HepG2 (cell line): Measurements from ENCODE around the gene FLT3LG. TPM values are rescaled to one million over a fixed set of nuclear protein-coding genes. Genes with fewer than 3 reads are reported as not detected.

ENCODE experiments used
- CBX1 ChIP-seq: IDR thresholded peaks from one replicate; pipeline ENCODE4 v1.6.1; 2016; ENCODE audit warnings: antibody characterized with exemption, low read depth
- DMAP1 ChIP-seq: IDR thresholded peaks from 2 replicates; pipeline ENCODE4 v1.6.1; 2016
- KDM6A ChIP-seq: IDR thresholded peaks from 2 replicates; pipeline ENCODE4 v1.6.1; 2016; ENCODE audit warnings: low read depth
- KLF16 ChIP-seq, 2 experiments: sonication (generic) in 1 of 2; formaldehyde crosslinking in 1 of 2; IDR thresholded peaks; 2 replicates each; pipeline versions ENCODE4 v1.6.1 to v1.8.0; 2016 to 2023; ENCODE audit warnings: missing genetic modification reagents in 2 of 2, missing compliant biosample characterization in 1 of 2
- SIX4 ChIP-seq: sonication (generic); formaldehyde crosslinking; IDR thresholded peaks from 2 replicates; pipeline ENCODE4 v1.4.0; 2020; ENCODE audit warnings: missing genetic modification reagents
- SP5 ChIP-seq: IDR thresholded peaks from 2 replicates; pipeline ENCODE4 v1.6.1; 2016; ENCODE audit warnings: low read depth, borderline replicate concordance
- ZNF232 ChIP-seq: sonication (generic); formaldehyde crosslinking; IDR thresholded peaks from 2 replicates; pipeline ENCODE4 v1.4.0; 2020; ENCODE audit warnings: missing genetic modification reagents, borderline replicate concordance
- ZNF274 ChIP-seq: sonication (generic); formaldehyde crosslinking; IDR thresholded peaks from 2 replicates; pipeline ENCODE4 v1.5.1; 2020; ENCODE audit warnings: mild to moderate bottlenecking, missing genetic modification reagents
- polyA plus RNA-seq, 8 experiments: library from polyadenylated mRNA; depleted of rRNA in 3 of 8; stranded (reverse) in 7 of 8; unstranded in 1 of 8; fragments of >200 nt; fragmentation: Illumina TruSeq in 4 of 8; extraction: Trizol in 4 of 8; gene quantifications; 2 replicates each; pipeline versions ENCODE4 v1.2.1 to v1.2.3, GENCODE V29; 2011 to 2016; ENCODE audit warnings: low read depth in 4 of 8, missing spikeins in 1 of 8, mixed read lengths in 1 of 8; ENCODE audit not compliant: insufficient read depth in 1 of 8
- total RNA-seq, 5 experiments: library from RNA; depleted of rRNA; stranded (reverse); fragments of >200 nt; fragmentation: Illumina TruSeq; extraction: Trizol; gene quantifications; 2 replicates each; pipeline ENCODE4 v1.2.3, GENCODE V29; 2016; ENCODE audit warnings: low read depth in 1 of 5
- TF ChIP-seq, protein P1 (sequence below): sonication (generic); formaldehyde crosslinking; IDR thresholded peaks from 2 replicates; pipeline ENCODE4 v1.4.0; 2020; ENCODE audit warnings: missing genetic modification reagents
- TF ChIP-seq, protein P2 (sequence below): sonication (generic); formaldehyde crosslinking; IDR thresholded peaks from 2 replicates; pipeline ENCODE4 v1.5.0; 2020; ENCODE audit warnings: mild to moderate bottlenecking, missing genetic modification reagents
- TF ChIP-seq, protein P3 (sequence below), 2 experiments: sonication (generic) in 1 of 2; formaldehyde crosslinking in 1 of 2; IDR thresholded peaks; 2 replicates each; pipeline versions ENCODE4 v1.4.0 to v1.6.1; 2016 to 2020; ENCODE audit warnings: borderline replicate concordance in 1 of 2, low read depth in 1 of 2, mild to moderate bottlenecking in 1 of 2, missing genetic modification reagents in 1 of 2
- TF ChIP-seq, protein P4 (sequence below): IDR thresholded peaks from 2 replicates; pipeline ENCODE4 v1.6.1; 2016; ENCODE audit warnings: low read depth, borderline replicate concordance
- TF ChIP-seq, protein P5 (sequence below): sonication (generic); formaldehyde crosslinking; IDR thresholded peaks from 2 replicates; pipeline ENCODE4 v1.4.0; 2020; ENCODE audit warnings: missing genetic modification reagents, mild to moderate bottlenecking, borderline replicate concordance
- TF ChIP-seq, protein P6 (sequence below): sonication (generic); formaldehyde crosslinking; IDR thresholded peaks from 2 replicates; pipeline ENCODE4 v1.4.0; 2020; ENCODE audit warnings: mild to moderate bottlenecking, missing genetic modification reagents

The FLT3LG gene
- total and polyA plus RNA-seq, 2 of the 13 experiments (the other 11 are each of a cell fraction or from before 2014, with no cell fraction given): 1.5 to 2.6 TPM

DNA sequence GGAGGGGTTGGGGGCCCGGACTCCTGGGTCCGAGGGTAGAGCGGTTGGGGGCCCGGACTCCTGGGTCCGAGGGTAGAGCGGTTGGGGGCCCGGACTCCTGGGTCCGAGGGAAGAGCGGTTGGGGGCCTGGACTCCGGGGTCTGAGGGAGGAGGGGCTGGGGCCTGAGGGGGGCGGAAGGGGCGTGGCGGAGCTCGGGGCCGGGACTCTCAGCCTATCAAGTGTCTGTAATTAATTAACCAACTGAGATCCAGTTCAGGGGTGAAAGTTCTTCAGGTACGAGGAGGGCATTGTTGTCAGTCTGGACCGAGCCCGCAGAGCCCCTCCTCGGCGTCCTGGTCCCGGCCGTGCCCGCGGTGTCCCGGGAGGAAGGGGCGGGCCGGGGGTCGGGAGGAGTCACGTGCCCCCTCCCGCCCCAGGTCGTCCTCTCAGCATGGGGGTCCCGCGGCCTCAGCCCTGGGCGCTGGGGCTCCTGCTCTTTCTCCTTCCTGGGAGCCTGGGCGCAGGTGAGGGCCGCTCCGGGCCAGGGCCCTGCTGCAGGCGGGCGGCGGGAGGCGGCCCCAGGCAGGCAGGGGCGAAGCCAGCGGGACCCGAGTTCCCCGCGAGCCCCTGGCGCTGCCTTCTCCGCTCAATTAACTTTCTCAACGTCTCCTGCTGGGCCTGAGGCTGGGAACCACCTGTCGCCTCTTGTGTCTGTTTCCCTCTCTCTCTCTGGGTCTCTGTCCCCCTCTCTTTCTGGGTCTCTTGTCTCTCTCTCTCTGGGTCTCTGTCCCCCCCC is 39.1 kb downstream of the FLT3LG start (continued):
- TF ChIP-seq ZNF232 (no peak), CBX1 (no peak), ZNF274 (CRISPR knock-in tag) (peak; percentile 55; the same call in 1 of the 2 replicates), SIX4 (0 out of 2 replicates have a peak, but pooled peaks have one; percentile 33), KLF16 (CRISPR knock-in tag; IDR thresholded peaks at IDR 0.05) (peak in 1 of 2 experiments; percentile 69; a peak in 1 of 4 replicates), DMAP1 (CRISPR knock-in tag) (peak; percentile 66; the same call in 1 of the 2 replicates), KDM6A (0 out of 2 replicates have a peak, but pooled peaks have one; percentile 14), SP5 (CRISPR knock-in tag) (peak; percentile 82)
- TF ChIP-seq, protein P1, sequence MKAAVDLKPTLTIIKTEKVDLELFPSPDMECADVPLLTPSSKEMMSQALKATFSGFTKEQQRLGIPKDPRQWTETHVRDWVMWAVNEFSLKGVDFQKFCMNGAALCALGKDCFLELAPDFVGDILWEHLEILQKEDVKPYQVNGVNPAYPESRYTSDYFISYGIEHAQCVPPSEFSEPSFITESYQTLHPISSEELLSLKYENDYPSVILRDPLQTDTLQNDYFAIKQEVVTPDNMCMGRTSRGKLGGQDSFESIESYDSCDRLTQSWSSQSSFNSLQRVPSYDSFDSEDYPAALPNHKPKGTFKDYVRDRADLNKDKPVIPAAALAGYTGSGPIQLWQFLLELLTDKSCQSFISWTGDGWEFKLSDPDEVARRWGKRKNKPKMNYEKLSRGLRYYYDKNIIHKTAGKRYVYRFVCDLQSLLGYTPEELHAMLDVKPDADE (CRISPR knock-in tag): no peak
- TF ChIP-seq, protein P2, sequence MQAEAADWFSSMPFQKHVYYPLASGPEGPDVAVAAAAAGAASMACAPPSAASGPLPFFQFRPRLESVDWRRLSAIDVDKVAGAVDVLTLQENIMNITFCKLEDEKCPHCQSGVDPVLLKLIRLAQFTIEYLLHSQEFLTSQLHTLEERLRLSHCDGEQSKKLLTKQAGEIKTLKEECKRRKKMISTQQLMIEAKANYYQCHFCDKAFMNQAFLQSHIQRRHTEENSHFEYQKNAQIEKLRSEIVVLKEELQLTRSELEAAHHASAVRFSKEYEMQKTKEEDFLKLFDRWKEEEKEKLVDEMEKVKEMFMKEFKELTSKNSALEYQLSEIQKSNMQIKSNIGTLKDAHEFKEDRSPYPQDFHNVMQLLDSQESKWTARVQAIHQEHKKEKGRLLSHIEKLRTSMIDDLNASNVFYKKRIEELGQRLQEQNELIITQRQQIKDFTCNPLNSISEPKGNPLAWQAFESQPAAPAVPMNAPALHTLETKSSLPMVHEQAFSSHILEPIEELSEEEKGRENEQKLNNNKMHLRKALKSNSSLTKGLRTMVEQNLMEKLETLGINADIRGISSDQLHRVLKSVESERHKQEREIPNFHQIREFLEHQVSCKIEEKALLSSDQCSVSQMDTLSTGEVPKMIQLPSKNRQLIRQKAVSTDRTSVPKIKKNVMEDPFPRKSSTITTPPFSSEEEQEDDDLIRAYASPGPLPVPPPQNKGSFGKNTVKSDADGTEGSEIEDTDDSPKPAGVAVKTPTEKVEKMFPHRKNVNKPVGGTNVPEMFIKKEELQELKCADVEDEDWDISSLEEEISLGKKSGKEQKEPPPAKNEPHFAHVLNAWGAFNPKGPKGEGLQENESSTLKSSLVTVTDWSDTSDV (CRISPR knock-in tag): 0 out of 2 replicates have a peak, but pooled peaks have one; percentile 27
- TF ChIP-seq, protein P3, sequence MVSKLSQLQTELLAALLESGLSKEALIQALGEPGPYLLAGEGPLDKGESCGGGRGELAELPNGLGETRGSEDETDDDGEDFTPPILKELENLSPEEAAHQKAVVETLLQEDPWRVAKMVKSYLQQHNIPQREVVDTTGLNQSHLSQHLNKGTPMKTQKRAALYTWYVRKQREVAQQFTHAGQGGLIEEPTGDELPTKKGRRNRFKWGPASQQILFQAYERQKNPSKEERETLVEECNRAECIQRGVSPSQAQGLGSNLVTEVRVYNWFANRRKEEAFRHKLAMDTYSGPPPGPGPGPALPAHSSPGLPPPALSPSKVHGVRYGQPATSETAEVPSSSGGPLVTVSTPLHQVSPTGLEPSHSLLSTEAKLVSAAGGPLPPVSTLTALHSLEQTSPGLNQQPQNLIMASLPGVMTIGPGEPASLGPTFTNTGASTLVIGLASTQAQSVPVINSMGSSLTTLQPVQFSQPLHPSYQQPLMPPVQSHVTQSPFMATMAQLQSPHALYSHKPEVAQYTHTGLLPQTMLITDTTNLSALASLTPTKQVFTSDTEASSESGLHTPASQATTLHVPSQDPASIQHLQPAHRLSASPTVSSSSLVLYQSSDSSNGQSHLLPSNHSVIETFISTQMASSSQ (IDR thresholded peaks at IDR 0.05; ENCODE audit: low read depth): peak; percentile 74
- TF ChIP-seq, protein P3 (CRISPR knock-in tag; IDR thresholded peaks at IDR 0.05; ENCODE audit: borderline replicate concordance): peak; percentile 94
- TF ChIP-seq, protein P4, sequence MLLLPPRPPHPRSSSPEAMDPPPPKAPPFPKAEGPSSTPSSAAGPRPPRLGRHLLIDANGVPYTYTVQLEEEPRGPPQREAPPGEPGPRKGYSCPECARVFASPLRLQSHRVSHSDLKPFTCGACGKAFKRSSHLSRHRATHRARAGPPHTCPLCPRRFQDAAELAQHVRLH (CRISPR knock-in tag): peak; percentile 84
- TF ChIP-seq, protein P5, sequence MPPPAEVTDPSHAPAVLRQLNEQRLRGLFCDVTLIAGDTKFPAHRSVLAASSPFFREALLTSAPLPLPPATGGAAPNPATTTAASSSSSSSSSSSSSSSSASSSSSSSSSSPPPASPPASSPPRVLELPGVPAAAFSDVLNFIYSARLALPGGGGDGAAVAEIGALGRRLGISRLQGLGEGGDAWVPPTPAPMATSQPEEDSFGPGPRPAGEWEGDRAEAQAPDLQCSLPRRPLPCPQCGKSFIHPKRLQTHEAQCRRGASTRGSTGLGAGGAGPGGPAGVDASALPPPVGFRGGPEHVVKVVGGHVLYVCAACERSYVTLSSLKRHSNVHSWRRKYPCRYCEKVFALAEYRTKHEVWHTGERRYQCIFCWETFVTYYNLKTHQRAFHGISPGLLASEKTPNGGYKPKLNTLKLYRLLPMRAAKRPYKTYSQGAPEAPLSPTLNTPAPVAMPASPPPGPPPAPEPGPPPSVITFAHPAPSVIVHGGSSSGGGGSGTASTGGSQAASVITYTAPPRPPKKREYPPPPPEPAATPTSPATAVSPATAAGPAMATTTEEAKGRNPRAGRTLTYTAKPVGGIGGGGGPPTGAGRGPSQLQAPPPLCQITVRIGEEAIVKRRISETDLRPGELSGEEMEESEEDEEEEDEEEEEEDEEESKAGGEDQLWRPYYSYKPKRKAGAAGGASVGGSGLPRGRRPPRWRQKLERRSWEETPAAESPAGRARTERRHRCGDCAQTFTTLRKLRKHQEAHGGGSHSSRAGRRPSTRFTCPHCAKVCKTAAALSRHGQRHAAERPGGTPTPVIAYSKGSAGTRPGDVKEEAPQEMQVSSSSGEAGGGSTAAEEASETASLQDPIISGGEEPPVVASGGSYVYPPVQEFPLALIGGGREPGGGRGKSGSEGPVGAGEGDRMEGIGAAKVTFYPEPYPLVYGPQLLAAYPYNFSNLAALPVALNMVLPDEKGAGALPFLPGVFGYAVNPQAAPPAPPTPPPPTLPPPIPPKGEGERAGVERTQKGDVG (CRISPR knock-in tag): no peak
- TF ChIP-seq, protein P6, sequence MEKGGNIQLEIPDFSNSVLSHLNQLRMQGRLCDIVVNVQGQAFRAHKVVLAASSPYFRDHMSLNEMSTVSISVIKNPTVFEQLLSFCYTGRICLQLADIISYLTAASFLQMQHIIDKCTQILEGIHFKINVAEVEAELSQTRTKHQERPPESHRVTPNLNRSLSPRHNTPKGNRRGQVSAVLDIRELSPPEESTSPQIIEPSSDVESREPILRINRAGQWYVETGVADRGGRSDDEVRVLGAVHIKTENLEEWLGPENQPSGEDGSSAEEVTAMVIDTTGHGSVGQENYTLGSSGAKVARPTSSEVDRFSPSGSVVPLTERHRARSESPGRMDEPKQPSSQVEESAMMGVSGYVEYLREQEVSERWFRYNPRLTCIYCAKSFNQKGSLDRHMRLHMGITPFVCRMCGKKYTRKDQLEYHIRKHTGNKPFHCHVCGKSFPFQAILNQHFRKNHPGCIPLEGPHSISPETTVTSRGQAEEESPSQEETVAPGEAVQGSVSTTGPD (CRISPR knock-in tag): no peak
